Calu3 (cell line): Measurements from ENCODE around the gene CACNA2D1. TPM values are rescaled to one million over a fixed set of nuclear protein-coding genes. Genes with fewer than 3 reads are reported as not detected.
"Not testable (repeated sequence)": the region's sequence is repeated elsewhere in the genome, so short reads cannot be mapped to it uniquely, and the experiment has no call there.

Source experiments
- BruUV-seq: library from RNA; stranded (reverse); fragments of 400-500 nt; replicated peaks from 2 replicates; lab custom pipeline; 2021; lab: Mats Ljungman, UMichigan
- CTCF ChIA-PET: fragments of 300-600 bp; sonication (Branson Sonifier 250); formaldehyde crosslinking; loops from one replicate; lab custom pipeline; 2022; ENCODE audit warnings: antibody characterized with exemption; lab: Charles Lee
- DNase-seq: peaks from one replicate; pipeline ENCODE4 v3.0.0; 2022
- H3K27ac Mint-ChIP-seq: one replicate; pipeline ENCODE4 v1.8.0; 2022; ENCODE audit warnings: mixed read lengths; ENCODE audit not compliant: unreplicated experiment
- H3K27me3 Mint-ChIP-seq: one replicate; pipeline ENCODE4 v1.8.0; 2022; ENCODE audit warnings: mixed read lengths; ENCODE audit not compliant: unreplicated experiment
- H3K36me3 Mint-ChIP-seq: one replicate; pipeline ENCODE4 v1.8.0; 2022; ENCODE audit warnings: mild to moderate bottlenecking, moderate library complexity, mixed read lengths; ENCODE audit not compliant: insufficient read depth, unreplicated experiment
- H3K4me1 Mint-ChIP-seq: one replicate; pipeline ENCODE4 v1.8.0; 2022; ENCODE audit warnings: mild to moderate bottlenecking, low read depth, mixed read lengths; ENCODE audit not compliant: unreplicated experiment
- H3K4me3 Mint-ChIP-seq: one replicate; pipeline ENCODE4 v1.8.0; 2022; ENCODE audit warnings: mild to moderate bottlenecking, low read depth, moderate library complexity, mixed read lengths; ENCODE audit not compliant: unreplicated experiment
- H3K9me3 Mint-ChIP-seq: one replicate; pipeline ENCODE4 v1.8.0; 2022; ENCODE audit warnings: low read depth, mixed read lengths; ENCODE audit not compliant: unreplicated experiment
- intact Hi-C: fragments of 100-400 bp; cut with micrococcal nuclease; formaldehyde crosslinking; loops from one replicate; pipeline ENCODE4 v1.10.0; 2022; ENCODE audit not compliant: unreplicated experiment
- total RNA-seq: library from RNA; stranded (reverse); gene quantifications from 2 replicates; pipeline ENCODE4 v1.2.3, GENCODE V29; 2022
- TF ChIP-seq, protein P1 (sequence below): fragments of 200-600 bp; IDR thresholded peaks from one replicate; pipeline ENCODE4 v1.8.0; 2022; ENCODE audit warnings: antibody characterized with exemption; ENCODE audit not compliant: unreplicated experiment

CACNA2D1 gene
- total RNA-seq, 1 experiment from 2014 or later: 10.4 TPM

DNA sequence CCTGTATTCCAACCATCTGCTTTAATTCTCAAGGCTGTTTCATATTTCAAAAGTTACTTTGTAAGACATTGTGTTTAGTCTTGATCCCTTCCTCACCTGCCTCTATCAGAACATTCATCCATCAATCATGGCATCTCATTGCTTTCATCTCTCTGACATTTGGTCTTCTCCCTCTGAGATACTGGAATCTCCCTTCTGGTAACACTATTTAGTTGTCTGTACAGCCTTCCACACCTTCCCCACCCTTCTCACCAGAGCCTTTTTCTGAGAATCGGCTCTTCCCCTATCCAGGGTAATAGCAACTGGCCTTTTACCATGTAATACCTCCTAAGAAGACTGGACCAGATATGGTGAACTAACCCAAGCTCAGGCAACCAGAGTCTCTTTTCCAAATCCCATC, 10.1 kb downstream of the CACNA2D1 start:
- intact Hi-C loops: no loop called here

DNA sequence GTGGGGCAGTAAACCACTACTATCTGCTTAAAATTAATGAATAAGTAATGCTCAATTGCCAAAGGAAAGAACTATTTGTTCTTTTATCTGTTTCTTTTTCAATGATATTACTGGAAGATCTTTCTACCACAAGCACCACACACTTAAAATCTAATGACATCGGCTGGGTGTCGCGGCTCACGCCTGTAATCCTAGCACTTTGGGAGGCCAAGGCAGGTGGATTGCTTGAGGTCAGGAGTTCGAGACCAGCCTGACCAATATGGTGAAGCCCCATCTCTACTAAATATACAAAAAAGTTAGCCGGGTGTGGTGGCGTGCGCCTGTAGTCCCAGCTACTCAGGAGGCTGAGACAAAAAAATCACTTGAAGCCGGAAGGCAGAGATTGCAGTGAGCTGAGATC, 10.8 kb downstream of the CACNA2D1 start:
- intact Hi-C loops, H3K36me3 Mint-ChIP-seq, H3K9me3 Mint-ChIP-seq, H3K4me3 Mint-ChIP-seq, H3K4me1 Mint-ChIP-seq, DNase-seq, H3K27me3 Mint-ChIP-seq, BruUV-seq, H3K27ac Mint-ChIP-seq, CTCF ChIA-PET: not testable (repeated sequence)

More for the DNA sequence above, 10.1 kb downstream of the CACNA2D1 start:
- TF ChIP-seq, protein P1, sequence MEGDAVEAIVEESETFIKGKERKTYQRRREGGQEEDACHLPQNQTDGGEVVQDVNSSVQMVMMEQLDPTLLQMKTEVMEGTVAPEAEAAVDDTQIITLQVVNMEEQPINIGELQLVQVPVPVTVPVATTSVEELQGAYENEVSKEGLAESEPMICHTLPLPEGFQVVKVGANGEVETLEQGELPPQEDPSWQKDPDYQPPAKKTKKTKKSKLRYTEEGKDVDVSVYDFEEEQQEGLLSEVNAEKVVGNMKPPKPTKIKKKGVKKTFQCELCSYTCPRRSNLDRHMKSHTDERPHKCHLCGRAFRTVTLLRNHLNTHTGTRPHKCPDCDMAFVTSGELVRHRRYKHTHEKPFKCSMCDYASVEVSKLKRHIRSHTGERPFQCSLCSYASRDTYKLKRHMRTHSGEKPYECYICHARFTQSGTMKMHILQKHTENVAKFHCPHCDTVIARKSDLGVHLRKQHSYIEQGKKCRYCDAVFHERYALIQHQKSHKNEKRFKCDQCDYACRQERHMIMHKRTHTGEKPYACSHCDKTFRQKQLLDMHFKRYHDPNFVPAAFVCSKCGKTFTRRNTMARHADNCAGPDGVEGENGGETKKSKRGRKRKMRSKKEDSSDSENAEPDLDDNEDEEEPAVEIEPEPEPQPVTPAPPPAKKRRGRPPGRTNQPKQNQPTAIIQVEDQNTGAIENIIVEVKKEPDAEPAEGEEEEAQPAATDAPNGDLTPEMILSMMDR: no peak
- H3K4me3 Mint-ChIP-seq: no peak overlapping the region
- no peaks in the 10 kb centered on the region for H3K27me3 Mint-ChIP-seq
- CTCF ChIA-PET: no interaction called here
- DNase-seq: no peak
- H3K36me3 Mint-ChIP-seq: no peaks in the 10 kb centered on the region
- no TSS peak for BruUV-seq
- H3K4me1 Mint-ChIP-seq: no peaks in the 10 kb centered on the region
- no peak overlapping the region for H3K27ac Mint-ChIP-seq
- H3K9me3 Mint-ChIP-seq: no peaks in the 10 kb centered on the region

DNA sequence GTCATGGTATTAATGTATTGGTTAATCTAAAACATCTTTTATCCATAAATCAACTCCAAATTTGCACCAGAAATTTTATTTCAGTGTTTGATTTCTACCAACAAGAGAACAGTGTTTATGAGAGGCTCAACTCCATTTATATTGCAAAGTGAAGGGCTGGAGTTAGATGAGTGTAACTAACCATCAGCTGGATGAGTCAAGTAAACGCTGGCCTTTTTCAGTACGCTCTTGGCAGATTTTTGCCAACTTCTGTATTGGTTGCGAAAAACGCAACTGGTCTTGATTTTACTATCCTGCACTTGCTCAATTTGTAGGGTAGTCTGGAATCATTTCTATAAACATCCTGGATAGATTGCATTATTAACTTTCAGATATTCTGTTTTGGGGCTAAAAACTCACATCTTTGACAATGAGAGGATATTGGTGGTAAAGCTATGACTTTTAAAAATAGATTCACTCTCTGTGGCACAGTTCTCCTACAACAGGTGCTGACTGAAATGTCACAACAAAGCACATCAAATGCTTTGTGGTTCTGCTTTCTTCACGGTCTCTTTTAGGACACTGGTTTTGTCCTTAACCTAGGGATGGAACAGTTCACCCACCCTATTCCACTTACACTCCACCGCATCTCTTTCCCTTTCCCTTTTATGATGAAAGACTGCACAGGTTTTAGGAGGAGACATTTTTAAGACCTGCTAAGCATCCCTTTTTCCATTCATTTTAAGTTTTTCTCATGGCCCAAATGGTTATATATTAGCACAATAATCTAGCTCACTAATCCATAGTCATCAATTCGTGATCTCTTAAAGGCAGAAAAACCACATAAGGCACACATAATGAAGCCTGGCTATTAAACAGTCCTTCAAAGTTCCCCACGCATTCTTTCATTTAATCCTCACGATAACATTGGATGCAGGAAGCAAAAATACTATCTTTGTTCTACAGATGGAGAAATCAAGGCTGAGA, 12.8 kb downstream of the CACNA2D1 start:
- Mint-ChIP-seq H3K36me3 (no peaks in the 10 kb centered on the region), H3K9me3 (no peaks in the 10 kb centered on the region), H3K27ac (no peak overlapping the region), H3K4me3 (no peak overlapping the region), H3K4me1 (no peaks in the 10 kb centered on the region), H3K27me3 (no peaks in the 10 kb centered on the region)
- DNase-seq: no peak
- TF ChIP-seq, protein P1: no peak
- CTCF ChIA-PET: no interaction called here
- intact Hi-C loops: no loop called here
- no TSS peak for BruUV-seq

DNA sequence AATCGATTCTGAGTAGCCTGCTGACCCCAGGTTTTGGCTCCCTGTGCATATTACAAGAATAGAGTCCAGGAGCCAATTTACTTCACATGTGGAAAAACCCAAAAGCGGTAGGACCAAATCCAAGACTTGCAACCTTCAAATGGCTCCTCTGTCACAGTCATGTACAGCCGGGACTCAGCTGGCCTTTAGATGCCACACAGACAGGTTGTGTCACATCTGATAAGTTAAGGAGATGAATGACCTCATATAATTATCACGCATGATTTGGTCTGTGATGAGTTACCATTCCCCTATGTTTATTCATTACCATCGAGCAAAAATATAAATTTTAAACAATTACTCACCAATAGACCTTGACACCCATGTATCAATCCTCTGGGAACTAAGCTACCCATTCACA, 14.2 kb downstream of the CACNA2D1 start:
- no peak overlapping the region for H3K4me3 Mint-ChIP-seq
- H3K27me3 Mint-ChIP-seq: no peaks in the 10 kb centered on the region
- no peak for DNase-seq
- TF ChIP-seq, protein P1: no peak
- H3K36me3 Mint-ChIP-seq: no peaks in the 10 kb centered on the region
- CTCF ChIA-PET: no interaction called here
- no peak overlapping the region for H3K27ac Mint-ChIP-seq
- H3K4me1 Mint-ChIP-seq: no peaks in the 10 kb centered on the region
- BruUV-seq: no TSS peak
- intact Hi-C loops: no loop called here
- H3K9me3 Mint-ChIP-seq: no peaks in the 10 kb centered on the region
